Measurements from ENCODE around the gene ITGA11.

Gene ITGA11

GRCh38 chr15:68416158-68416535 is 15.8 kb downstream of the ITGA11 start:
- Mint-ChIP-seq H3K36me3 (ENCODE audit: insufficient read depth) (no peaks in the 10 kb centered on the region), H3K27ac (no peak overlapping the region), H3K9me3 (no peaks in the 10 kb centered on the region), H3K4me3 (no peak overlapping the region), H3K27me3 (peaks cover 5 to 10% of the 10 kb centered on the region in 2 donors), H3K4me1 (ENCODE audit: low read depth in 2 of 2) (no peaks in the 10 kb centered on the region)
- ATAC-seq (replicated peaks) = no peak
- DNase-seq = no peak

- no peak overlapping the region for H3K27ac Mint-ChIP-seq
- no peaks in the 10 kb centered on the region for H3K4me1 Mint-ChIP-seq (ENCODE audit: low read depth in 2 of 2)
- H3K4me3 Mint-ChIP-seq = no peak overlapping the region
- H3K36me3 Mint-ChIP-seq (ENCODE audit: insufficient read depth) = no peaks in the 10 kb centered on the region
- H3K9me3 Mint-ChIP-seq = no peaks in the 10 kb centered on the region
- DNase-seq = no peak
- H3K27me3 Mint-ChIP-seq = peaks cover under 1 to 5% of the 10 kb centered on the region in 2 donors
- no peak for ATAC-seq (replicated peaks)
Observed at GRCh38 chr15:68415501-68416157, 16.3 kb downstream of the ITGA11 start.

GRCh38 chr15:68415061-68415460 is 16.9 kb downstream of the ITGA11 start:
- no peak for ATAC-seq (replicated peaks)
- no peak overlapping the region for H3K27ac Mint-ChIP-seq
- no peaks in the 10 kb centered on the region for H3K4me1 Mint-ChIP-seq (ENCODE audit: low read depth in 2 of 2)
- H3K36me3 Mint-ChIP-seq (ENCODE audit: insufficient read depth) = no peaks in the 10 kb centered on the region
- no peaks in the 10 kb centered on the region for H3K9me3 Mint-ChIP-seq
- DNase-seq = no peak
- no peak overlapping the region for H3K4me3 Mint-ChIP-seq
- H3K27me3 Mint-ChIP-seq = no peaks in the 10 kb centered on the region

- DNase-seq (no peak), ATAC-seq (replicated peaks) (no peak)
- Mint-ChIP-seq H3K4me1 (ENCODE audit: low read depth in 2 of 2) (no peaks in the 10 kb centered on the region), H3K27me3 (no peaks in the 10 kb centered on the region), H3K27ac (no peak overlapping the region), H3K4me3 (no peak overlapping the region), H3K36me3 (ENCODE audit: insufficient read depth) (no peaks in the 10 kb centered on the region), H3K9me3 (no peaks in the 10 kb centered on the region)
Observed at GRCh38 chr15:68414591-68414990, 17.4 kb downstream of the ITGA11 start.

GRCh38 chr15:68414206-68414555 is 17.8 kb downstream of the ITGA11 start:
- Mint-ChIP-seq H3K4me3 (no peak overlapping the region), H3K4me1 (ENCODE audit: low read depth in 2 of 2) (no peaks in the 10 kb centered on the region), H3K27me3 (no peaks in the 10 kb centered on the region), H3K36me3 (ENCODE audit: insufficient read depth) (no peaks in the 10 kb centered on the region), H3K9me3 (no peaks in the 10 kb centered on the region), H3K27ac (no peak overlapping the region)
- ATAC-seq (replicated peaks) (no peak), DNase-seq (no peak)

GRCh38 chr15:68413363-68414205 is 18.4 kb downstream of the ITGA11 start:
- DNase-seq = no peak
- no peaks in the 10 kb centered on the region for H3K4me1 Mint-ChIP-seq (ENCODE audit: low read depth in 2 of 2)
- H3K36me3 Mint-ChIP-seq (ENCODE audit: insufficient read depth) = no peaks in the 10 kb centered on the region
- H3K9me3 Mint-ChIP-seq = no peaks in the 10 kb centered on the region
- ATAC-seq (replicated peaks) = no peak
- H3K4me3 Mint-ChIP-seq = no peak overlapping the region
- H3K27me3 Mint-ChIP-seq = no peaks in the 10 kb centered on the region
- no peak overlapping the region for H3K27ac Mint-ChIP-seq

- no peak overlapping the region for H3K27ac Mint-ChIP-seq
- no peak overlapping the region for H3K4me3 Mint-ChIP-seq
- no peaks in the 10 kb centered on the region for H3K4me1 Mint-ChIP-seq (ENCODE audit: low read depth in 2 of 2)
- ATAC-seq (replicated peaks) (no peak), DNase-seq (no peak)
- H3K36me3 Mint-ChIP-seq (ENCODE audit: insufficient read depth) = no peaks in the 10 kb centered on the region
- peaks cover 0 to 4% of the 10 kb centered on the region in 2 donors for H3K27me3 Mint-ChIP-seq
- no peaks in the 10 kb centered on the region for H3K9me3 Mint-ChIP-seq
Observed at GRCh38 chr15:68412218-68412617, 19.7 kb downstream of the ITGA11 start.

- H3K27me3 Mint-ChIP-seq = peaks cover 0 to 4% of the 10 kb centered on the region in 2 donors
- H3K4me3 Mint-ChIP-seq = no peak overlapping the region
- no peak for ATAC-seq (replicated peaks)
- DNase-seq = no peak
- no peak overlapping the region for H3K27ac Mint-ChIP-seq
- H3K4me1 Mint-ChIP-seq (ENCODE audit: low read depth in 2 of 2) = no peaks in the 10 kb centered on the region
- no peaks in the 10 kb centered on the region for H3K9me3 Mint-ChIP-seq
- no peaks in the 10 kb centered on the region for H3K36me3 Mint-ChIP-seq (ENCODE audit: insufficient read depth)
Observed at GRCh38 chr15:68411735-68412134, 20.2 kb downstream of the ITGA11 start.

- Mint-ChIP-seq H3K27ac (no peak overlapping the region), H3K36me3 (ENCODE audit: insufficient read depth) (no peaks in the 10 kb centered on the region), H3K4me3 (no peak overlapping the region), H3K27me3 (peaks cover 0 to 4% of the 10 kb centered on the region in 2 donors), H3K4me1 (ENCODE audit: low read depth in 2 of 2) (no peaks in the 10 kb centered on the region), H3K9me3 (no peaks in the 10 kb centered on the region)
- no peak for ATAC-seq (replicated peaks)
- DNase-seq = no peak
Observed at GRCh38 chr15:68411343-68411675, 20.7 kb downstream of the ITGA11 start.

GRCh38 chr15:68410466-68411342 is 21.3 kb downstream of the ITGA11 start:
- Mint-ChIP-seq H3K36me3 (ENCODE audit: insufficient read depth) (no peaks in the 10 kb centered on the region), H3K9me3 (no peaks in the 10 kb centered on the region)
- no peak for DNase-seq

GRCh38 chr15:68409736-68410370 is 22.1 kb downstream of the ITGA11 start:
- H3K27me3 Mint-ChIP-seq = peaks cover 0 to 4% of the 10 kb centered on the region in 2 donors
- ATAC-seq (replicated peaks) = no peak
- no peaks in the 10 kb centered on the region for H3K36me3 Mint-ChIP-seq (ENCODE audit: insufficient read depth)
- no peaks in the 10 kb centered on the region for H3K9me3 Mint-ChIP-seq
- H3K4me3 Mint-ChIP-seq = no peak overlapping the region
- no peak overlapping the region for H3K27ac Mint-ChIP-seq
- H3K4me1 Mint-ChIP-seq (ENCODE audit: low read depth in 2 of 2) = no peaks in the 10 kb centered on the region
- DNase-seq = no peak

More at GRCh38 chr15:68410466-68411342, 21.3 kb downstream of the ITGA11 start:
- no peak overlapping the region for H3K27ac Mint-ChIP-seq
- no peaks in the 10 kb centered on the region for H3K4me1 Mint-ChIP-seq (ENCODE audit: low read depth in 2 of 2)
- peaks cover 0 to 4% of the 10 kb centered on the region in 2 donors for H3K27me3 Mint-ChIP-seq
- ATAC-seq (replicated peaks) = no peak
- no peak overlapping the region for H3K4me3 Mint-ChIP-seq

- ATAC-seq (replicated peaks) (no peak), DNase-seq (no peak)
- Mint-ChIP-seq H3K9me3 (no peaks in the 10 kb centered on the region), H3K4me3 (no peak overlapping the region), H3K4me1 (ENCODE audit: low read depth in 2 of 2) (no peaks in the 10 kb centered on the region), H3K27me3 (peaks cover 0 to 4% of the 10 kb centered on the region in 2 donors), H3K27ac (no peak overlapping the region), H3K36me3 (ENCODE audit: insufficient read depth) (no peaks in the 10 kb centered on the region)
Observed at GRCh38 chr15:68408971-68409370, 23.0 kb downstream of the ITGA11 start.
